EH (cell line): Measurements from ENCODE around the gene PRXL2B.
"Not testable (repeated sequence)": the region's sequence is repeated elsewhere in the genome, so short reads cannot be mapped to it uniquely, and the experiment has no call there.

Experiments
- DNase-seq: peaks from one replicate; pipeline ENCODE4 v3.0.0-alpha.2; 2015; ENCODE audit warnings: low read depth

Gene PRXL2B

GRCh38 chr1:2550309-2550861, 36.2 kb upstream of the PRXL2B start:
- not testable (repeated sequence) for DNase-seq

DNA sequence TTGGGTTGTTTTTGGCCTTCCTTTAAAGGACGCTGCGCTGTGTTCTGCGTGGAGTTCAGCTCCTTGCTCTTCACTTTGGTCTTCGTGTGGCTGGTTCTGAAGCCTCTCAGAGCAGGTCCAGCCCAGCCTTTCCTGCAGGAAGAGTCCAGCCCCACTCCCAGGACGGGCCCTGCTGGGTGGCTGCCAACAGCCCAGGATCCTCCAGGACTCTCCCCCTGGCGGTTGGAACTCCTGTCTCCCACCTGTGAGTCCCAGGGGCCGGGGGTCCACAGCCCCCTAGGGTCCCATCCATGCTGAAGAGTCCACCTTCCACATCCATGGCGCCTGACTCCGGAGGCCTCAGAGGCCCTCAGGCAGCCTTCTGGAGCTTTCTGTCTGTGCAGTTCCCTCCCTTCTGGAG, 35.0 kb upstream of the PRXL2B start:
- not testable (repeated sequence) for DNase-seq

GRCh38 chr1:2552189-2552588, 34.4 kb upstream of the PRXL2B start:
- DNase-seq: no peak

- DNase-seq: not testable (repeated sequence)
These were observed 33.5 kb upstream of the PRXL2B start for GRCh38 chr1:2553076-2553475.

DNA sequence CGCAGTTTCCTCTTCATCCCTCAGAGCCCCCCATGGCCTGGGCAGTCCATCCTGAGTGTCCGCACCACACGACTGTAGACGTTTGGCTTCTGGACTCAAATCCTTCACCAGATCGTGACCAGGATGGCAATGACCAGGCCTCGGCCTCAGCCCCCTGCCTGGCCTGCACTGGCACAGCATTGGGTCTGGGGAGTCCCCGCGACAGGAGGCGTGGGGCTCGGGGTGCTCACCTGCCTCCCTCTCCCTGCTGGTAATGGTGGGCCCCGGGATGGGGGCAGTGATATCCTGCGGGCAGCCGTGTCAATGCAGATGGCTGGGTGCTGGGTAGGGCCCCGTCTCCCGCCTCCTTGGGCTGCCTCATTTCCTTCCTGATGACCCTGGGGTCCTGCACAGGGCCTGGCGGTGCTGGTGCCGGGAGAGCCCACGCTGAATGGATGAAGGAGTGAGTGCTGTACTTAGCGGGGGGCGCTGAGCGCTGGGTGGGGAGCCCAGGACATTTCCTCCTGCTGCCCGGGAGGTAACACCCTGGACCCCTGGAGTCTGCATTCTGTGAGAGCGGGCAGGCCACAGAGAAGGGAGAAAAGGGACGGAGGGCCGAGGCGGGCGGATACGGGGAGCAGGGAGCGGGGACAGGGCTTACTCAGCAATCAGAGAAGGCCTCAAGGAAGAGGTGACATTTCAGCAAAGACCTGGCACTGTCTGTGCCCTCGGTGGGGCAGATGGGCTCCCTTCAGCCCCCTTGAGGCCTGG, 32.5 kb upstream of the PRXL2B start:
- DNase-seq: no peak

DNA sequence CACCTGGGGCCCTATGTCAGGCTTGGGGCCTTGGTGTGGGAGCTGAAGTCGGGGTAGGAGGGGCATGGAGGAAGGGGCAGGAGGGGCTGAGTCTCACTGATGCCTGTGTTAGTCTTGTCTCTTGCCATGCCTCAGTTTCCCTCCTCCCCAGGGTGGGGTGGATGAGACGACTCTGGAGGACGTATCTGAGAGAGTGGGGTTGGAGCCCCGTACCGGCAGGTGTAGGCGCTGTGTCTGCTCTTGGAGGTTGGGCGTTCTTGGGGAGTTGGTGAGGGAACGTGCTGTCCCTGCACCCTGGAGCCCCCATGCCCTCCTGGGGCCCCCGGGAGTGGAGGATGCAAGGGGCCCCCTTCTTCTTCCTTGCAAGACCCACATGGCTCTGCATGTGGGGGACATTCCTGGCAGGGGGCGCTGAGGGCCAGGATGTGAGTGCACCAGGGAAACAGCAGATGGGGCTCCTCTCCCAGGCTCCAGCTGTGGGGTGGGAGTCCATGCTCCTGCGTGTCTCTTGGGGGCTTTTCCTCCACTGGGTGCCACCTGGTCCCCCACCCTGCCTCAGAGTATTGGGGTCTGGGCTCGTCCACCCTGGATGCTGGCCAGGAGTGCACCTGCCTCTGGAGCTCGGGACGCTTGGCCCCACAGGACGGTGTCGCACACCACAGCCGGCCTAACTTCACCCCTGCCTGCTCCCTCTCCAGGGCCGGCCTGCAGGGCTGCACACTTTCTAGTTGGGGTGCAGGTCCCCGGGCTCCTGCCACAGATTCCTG, 31.8 kb upstream of the PRXL2B start:
- DNase-seq: peak; percentile 14

DNA sequence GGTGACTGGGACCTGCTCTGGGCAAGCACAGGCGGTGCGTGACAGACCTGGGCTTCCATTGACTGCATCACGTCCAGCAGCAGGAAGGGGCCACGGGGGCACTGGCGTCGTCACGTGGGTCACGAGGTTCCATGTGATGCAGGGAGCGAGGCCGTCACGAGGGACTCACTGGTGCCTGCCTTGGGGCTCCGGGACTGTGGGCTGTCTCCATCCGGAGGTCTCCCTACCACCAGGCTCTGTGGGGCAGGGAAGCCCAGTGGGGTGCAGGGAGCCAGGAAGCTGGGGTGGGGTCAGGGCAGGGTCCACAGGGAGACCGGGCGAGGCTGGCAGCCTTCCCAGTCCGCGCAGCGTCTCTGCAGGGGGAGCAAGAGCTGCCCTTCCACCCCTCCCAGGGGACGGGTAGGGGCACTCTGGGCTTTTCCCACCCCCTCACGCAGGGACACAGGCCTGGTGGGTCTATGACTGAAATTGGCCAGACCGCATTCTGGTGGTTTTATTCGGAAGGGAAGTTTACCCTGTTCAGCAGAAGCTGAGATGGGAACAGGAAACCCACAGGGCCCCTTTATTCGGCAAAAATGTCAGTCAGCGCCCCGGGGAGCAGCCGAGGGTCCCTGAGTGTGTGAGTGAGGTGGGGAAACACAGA, 30.8 kb upstream of the PRXL2B start:
- peak; percentile 26 for DNase-seq

GRCh38 chr1:2556277-2556677, 30.3 kb upstream of the PRXL2B start, which contains the start of gene TNFRSF14:
Gene TNFRSF14 (plus strand): TSS chr1:2556371. CDS start chr1:2556665, 294 bp downstream.
- DNase-seq: peak; percentile 70

DNA sequence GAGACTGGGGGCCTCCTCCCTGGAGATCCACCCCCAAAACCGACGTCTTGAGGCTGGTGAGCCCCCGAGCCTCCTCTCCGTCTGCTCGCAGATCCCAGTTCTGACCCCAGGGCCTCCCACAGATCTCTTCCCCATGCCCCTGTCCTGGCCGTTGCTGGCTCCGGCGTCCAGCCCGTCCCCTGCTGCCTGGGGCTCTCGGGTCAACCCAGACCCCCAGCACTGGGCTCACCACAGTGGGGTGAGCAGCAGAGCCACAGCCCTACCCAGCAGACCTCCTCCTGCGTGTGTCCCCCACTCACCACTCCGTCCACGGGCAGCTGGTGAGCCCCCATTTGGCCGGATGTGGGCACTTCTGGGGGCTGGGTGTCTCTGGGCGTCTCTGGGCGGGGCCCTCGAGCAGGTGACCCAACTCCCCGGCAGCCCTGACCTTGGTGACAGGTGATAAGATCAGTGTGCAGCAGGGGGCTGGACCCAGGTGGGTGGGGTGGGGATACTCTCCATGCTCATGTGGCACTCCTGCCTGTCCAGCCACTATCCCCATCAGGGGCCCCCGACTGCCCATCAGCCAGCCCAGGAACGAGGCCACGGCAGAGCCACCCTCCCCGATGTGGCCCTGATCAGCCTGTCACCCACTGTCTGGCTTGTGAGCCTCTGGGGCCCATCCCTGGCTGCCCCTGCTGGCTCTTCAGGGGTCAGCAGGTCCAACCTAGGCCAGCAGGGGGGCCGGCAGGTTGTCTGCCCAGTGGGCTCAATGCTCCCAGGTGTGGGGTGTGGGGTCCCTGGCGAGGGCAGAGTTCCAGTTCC, 29.7 kb upstream of the PRXL2B start:
- DNase-seq: no peak

- no peak for DNase-seq
These were observed 28.8 kb upstream of the PRXL2B start for GRCh38 chr1:2557482-2558400.

GRCh38 chr1:2558420-2558819, 28.2 kb upstream of the PRXL2B start:
- DNase-seq: no peak

DNA sequence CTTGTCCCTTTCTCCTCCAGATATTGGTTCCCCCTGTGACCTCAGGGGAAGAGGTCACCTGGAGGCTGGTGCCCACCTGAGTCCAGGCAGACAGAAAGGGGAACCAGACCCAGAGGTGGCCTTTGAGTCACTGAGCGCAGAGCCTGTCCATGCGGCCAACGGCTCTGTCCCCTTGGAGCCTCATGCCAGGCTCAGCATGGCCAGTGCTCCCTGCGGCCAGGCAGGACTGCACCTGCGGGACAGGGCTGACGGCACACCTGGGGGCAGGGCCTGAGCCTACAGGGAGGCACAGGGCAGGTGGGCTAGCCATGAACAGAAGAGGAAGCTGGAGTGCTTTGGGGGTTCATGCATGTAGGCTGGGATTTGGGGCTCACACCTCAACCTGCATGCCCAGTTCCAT, 27.7 kb upstream of the PRXL2B start:
- no peak for DNase-seq

- no peak for DNase-seq
These were observed 26.9 kb upstream of the PRXL2B start for GRCh38 chr1:2559509-2560298.

DNA sequence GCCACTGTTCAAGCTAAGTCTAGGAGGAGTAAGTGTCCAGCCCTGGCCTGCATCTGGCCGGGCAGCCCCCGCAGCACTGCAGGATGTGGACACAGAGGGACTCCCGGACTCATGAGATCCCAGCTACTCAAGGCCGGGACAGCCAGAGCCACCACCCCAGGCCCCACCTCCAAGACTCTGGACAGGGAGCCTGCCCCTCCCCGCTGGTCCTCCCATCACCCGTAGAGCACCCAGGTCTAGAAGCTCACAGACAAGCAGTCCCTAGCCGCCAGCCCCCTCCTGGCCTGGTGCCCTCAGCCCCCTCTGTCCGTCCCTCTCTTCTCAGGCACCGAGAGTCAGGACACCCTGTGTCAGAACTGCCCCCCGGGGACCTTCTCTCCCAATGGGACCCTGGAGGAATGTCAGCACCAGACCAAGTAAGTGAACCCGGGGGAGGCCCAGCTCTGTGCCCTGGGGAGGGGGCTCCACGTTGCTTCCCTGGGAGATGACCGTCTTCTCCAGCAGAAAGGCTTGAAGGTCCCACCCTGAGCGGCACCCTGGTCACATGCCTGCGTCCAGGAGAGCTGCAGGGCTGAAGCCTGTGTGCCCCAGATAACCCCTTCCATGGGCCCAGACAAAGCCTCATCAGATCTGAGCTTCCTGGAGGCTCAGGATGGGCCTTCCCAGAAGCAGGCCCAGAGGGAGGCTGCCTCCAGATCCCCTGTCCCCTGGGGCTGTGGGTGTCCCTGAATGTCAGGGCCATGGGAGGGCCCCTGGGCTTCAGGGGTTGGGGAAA, 26.1 kb upstream of the PRXL2B start:
- DNase-seq: no peak

DNA sequence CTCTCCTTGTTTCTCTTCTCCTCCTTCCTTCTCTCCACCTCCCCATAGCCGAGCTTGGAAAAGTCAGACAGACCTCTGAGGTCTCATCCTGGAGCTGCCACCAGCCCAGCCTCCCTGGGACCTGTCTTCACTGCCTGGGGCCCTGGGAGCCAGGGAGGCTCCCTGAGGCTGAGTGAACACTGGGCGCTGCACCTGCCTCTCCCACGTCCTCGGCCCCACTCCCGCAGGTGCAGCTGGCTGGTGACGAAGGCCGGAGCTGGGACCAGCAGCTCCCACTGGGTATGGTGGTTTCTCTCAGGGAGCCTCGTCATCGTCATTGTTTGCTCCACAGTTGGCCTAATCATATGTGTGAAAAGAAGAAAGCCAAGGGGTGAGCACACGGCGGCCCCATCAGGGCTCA, 25.1 kb upstream of the PRXL2B start:
- no peak for DNase-seq

GRCh38 chr1:2561898-2562895, 24.4 kb upstream of the PRXL2B start:
- no peak for DNase-seq

DNA sequence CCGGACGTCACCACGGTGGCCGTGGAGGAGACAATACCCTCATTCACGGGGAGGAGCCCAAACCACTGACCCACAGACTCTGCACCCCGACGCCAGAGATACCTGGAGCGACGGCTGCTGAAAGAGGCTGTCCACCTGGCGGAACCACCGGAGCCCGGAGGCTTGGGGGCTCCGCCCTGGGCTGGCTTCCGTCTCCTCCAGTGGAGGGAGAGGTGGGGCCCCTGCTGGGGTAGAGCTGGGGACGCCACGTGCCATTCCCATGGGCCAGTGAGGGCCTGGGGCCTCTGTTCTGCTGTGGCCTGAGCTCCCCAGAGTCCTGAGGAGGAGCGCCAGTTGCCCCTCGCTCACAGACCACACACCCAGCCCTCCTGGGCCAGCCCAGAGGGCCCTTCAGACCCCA, 23.4 kb upstream of the PRXL2B start:
- no peak for DNase-seq
